NCI-H2081 treated with DMSO at 0.1 percent for 48 hours (cell line): Measurements from ENCODE around the gene DTNB.

Source experiments
- DNase-seq: peaks from one replicate; lab custom pipeline; 2025; lab: John Stamatoyannopoulos, UW

DTNB gene

DNA sequence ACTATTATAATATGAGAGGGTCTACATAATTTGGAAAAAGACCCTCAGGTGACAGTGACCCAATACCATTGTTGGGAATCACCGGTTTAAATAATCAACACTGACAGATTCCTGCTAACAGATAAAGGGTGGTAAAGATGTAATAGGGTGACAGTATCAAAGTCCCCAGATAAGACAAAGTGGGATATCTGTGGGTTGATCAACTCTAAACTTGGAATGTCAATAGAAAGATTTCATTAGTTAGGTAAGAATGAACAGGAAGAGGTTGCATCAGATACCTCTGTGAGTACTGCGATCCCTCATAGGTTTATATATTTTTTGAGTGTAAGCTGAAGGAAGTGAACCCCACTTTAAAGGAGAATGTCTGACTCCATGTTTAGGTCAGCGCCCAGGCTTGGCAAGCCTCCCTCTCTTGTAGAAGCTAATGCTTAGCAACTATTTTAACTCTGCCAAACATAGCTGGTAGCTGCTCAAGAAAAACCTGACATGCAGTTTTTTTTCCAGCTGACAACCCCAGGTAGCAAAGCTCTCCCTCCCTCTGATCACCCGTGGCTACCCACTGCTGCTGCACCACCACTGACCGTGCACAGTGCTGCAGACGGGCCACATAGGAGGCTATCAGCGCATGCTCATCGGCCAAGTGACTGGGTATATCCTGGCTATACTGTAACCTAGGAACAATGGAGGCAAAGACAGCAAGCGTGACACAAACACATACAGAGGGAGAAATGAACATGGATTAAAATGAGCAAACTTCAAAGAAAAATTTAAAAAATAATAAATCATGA lies 218.4 kb downstream of the DTNB start:
- no peak for DNase-seq

DNA sequence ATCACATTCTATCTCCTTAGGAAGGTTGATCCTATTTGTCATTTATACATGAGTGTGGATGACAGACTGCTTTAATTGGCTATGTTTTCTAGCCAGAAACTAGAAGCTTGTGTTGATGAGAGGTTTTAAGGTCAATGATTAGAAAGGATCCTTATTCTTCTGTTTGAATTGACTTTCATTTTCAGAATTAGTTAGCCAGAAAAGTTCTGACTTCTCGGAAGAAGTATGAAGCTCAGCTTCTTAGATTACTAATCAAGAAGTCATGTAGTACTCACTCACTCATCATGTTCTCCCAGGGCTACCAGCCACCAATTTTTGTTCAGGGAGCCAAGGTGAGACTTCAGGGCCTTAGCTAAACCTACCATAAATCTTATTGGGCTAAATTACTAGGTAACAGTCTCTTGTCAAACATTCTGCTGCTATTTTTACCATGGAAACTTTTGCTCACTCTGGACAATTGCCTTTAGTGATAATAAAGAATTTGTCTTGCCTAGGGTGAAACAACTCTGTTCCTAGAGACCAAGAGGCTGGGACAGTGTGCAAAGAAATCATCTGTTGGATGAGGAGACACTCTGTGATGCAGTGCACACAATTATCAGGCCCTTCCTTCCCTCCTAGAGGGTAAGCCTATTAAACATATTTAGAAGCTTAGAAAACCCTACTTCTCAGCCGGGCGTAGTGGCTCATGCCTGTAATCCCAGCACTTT lies 220.0 kb downstream of the DTNB start:
- no peak for DNase-seq

DNA sequence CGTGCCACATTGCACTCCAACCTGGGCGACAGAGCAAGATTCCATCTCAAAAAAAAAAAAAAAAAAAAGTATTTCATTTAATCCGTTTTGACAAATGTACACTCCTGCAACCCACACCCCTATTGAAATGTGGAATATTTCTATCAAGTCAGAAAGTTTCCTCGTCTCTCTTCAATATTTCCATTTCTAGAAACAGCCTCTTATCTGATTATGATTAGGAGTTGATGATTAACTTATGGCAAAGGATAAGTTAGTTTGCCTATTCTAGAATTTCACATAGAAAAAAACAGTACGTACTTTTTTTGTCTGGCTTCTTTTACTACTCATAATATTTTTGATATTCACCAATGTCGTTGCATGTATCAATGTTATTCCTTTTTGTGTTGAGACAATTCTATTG lies 224.6 kb downstream of the DTNB start:
- no peak for DNase-seq

DNA sequence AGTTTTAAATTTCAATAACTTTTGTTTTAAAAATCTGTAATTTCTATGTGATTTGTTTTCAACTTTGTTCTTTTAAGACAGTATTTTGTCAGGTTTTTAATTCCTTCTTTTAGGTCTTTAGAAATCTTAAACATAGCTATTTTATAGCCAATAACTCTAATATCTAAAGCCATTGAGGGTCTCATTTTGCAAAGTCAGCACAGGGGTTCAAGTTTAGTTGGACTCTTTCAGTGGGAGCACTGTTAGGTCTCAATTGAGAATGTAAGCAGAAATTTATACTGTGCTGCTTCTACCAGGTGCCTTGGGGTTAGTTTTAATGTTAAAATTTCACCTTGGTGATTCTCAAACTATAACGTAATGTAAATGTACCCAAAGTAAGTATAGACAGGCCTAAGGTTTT lies 226.4 kb downstream of the DTNB start:
- no peak for DNase-seq

DNA sequence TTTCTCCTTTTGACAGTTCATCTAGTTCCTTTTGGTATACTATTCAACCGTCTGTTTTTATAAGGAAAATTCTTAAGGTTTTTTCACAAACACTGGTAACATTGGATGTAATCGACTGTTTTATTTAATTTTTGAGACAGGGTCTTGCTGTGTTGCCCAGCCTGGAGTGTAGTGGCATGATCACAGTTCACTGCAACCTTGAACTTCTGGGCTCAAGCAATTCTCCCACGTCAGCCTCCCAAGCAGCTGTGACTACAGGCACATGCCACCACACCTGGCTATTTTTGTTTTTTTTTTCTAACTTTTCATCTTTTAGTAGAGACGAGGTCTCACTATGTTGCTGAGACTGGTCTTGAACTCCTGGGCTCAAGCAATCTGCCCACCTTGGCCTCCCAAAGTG lies 227.3 kb downstream of the DTNB start:
- DNase-seq = no peak

DNA sequence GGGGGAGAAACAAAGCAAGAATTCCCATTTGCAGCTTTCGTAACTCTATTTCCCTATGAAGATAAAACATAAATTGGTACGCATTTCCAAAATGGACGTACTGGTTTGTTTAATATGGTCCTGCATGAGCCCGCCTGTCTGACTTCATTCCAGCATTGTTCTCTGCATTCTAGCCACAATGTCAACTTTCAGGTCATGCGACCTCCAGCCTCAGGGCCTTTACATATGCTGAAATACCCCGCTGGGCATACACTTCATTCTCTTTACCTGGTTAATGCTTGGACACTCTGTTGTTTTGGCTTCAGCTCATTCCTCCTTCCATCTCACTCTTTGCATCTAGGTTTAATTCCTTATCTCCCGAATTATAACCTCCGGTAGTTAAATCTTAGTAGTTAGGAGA lies 227.9 kb downstream of the DTNB start:
- no peak for DNase-seq

DNA sequence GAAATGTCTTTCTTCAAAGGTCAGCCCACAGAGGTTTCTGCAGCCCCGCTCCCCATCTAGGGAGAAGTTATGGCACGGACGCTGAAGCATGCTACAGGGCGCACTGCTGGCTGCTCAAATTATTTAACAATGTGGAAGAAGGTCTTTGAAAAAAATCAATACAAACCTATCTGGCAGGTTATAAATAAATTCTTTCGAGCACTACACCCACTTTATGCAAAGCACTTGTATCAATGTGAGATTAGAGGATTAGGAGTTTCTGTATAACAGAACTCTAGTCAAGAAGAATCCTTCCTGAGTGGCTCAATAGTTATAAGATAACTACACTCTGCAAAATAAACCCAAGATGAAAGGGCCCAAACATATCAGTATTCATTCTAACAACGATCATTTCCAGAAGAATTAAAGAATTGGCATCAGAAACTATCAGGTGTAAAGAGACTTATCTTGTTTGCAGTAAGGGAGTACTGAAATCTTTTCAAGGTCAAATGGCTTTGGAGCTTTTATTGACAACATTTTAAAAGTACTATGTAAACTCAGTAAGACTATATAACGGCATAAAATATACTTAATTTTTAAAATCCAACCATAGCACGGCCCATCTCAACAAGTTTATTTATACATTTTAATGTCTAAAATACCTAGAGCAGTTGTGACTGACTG lies 228.6 kb downstream of the DTNB start:
- no peak for DNase-seq

DNA sequence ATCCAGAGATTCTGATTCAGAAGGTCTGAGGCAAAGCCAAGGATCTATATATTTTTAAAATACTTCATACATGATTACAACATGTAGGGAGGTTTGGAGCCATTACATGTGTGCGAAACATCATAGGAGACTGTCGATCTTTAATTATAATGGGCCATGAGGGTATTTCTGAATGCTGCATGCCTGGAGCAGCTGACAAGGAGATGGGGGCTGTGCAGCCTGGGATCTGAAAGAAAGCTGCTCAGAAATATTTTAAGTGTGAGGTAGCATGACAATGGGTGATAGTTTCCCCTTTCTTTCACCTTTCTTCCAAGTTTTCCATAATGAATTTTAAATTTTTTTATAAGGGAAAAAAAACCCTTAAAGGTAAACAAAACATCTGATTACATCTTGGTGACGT lies 229.6 kb downstream of the DTNB start:
- no peak for DNase-seq

DNA sequence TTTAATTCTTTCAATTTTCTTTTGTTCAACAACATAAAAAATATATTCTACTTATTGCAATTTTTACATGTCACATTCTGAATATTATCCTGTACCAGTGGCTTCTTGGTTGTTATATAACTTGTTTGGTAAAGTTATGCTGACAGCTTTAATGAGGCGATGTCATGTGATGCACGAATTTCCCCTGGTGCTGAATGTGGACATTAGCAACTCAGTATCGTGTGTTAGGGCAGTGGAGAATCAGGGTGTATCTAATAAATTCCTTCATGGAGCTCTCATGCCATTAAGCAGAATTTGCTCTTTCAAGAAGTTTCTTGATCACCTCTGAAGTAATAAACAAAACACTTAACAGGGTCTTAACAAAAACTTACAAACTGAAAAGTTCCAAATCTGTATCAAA lies 232.0 kb downstream of the DTNB start:
- DNase-seq = no peak

DNA sequence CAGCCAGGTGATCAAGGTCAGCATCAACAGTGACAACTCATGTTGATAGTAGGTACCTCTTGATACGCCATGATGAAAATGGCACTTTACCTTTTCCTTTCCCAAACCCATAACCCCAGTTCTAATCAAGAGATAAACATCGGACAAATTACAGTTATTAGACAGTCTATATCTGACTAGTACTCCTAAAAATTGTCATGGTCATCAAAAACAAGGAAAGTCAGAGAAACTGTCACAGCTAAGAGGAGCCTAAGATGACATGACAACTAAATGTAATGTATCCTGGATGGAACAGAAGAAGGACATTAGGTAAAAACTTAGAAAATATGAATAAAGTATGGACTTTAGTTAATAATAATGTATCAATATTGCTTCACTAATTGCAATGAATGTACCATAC lies 234.6 kb downstream of the DTNB start:
- DNase-seq = no peak

DNA sequence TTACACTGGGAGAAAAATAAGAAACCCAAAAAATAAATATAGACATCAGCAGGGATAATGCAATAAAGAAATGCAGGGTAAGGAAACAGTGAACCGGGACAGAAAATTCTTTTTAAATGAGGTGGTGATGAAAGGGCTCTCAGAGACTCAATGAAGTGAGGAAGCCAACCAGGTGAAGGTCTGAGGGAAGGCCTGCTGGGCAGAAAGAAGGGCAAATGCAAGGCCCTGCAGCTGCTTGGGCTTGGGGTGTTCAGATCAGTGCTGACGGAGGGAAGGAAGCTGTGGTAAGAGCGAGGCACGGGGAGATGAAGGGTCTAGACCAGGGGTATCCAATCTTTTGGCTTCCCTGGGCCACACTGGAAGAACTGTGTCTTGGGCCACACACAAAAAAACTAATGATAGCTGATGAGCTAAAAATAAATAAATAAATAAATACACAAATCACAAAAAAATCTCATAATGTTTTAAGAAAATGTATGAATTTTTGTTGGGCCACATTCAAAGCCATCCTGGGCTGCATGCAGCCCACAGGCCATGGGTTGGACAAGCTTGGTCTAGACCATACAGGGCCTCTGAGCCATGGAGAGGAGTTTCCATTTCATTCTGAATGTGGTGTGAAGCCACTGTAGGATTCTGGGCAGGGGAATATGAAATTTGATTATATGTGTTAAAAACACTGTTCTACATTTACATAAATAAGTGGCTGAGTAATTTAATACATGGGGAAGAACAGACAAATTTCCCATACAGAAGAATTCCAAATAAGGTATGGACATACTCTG lies 235.3 kb downstream of the DTNB start:
- no peak for DNase-seq

DNA sequence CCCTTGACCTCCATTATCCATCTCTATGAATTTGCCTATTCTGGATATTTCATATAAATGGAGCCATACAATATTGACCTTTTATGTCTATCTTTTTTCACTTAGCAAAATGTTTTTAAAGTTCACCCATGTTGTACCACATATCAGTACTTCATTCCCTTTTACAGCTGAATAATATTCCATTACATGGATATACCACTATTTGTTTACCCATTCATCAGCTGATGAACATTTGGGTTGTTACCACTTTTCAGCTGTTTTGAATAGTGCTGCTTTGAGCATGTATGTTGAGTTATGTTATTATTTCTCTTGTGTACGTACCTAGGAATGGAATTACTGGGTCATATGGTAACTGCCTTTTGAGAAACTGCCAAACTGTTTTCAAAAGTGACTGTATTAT lies 238.0 kb downstream of the DTNB start:
- DNase-seq = no peak

DNA sequence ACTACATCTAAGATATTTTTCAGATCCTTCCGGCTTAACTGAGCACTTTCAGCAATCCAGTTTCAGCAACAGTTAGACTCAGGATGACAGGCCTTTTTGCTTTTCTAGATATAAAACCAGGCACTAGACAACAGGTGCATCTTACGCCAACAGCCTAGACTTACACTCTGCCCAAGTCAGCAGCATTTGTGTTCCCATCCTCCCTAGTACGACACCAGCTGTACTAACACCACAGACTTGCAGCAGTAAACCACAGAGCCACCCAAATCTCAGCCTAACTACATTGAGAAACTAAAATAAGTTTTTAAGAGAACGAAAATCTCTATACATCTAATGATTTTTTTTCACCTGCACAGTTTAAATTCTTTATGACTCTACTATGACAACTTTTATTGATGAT lies 241.8 kb downstream of the DTNB start:
- DNase-seq = no peak

DNA sequence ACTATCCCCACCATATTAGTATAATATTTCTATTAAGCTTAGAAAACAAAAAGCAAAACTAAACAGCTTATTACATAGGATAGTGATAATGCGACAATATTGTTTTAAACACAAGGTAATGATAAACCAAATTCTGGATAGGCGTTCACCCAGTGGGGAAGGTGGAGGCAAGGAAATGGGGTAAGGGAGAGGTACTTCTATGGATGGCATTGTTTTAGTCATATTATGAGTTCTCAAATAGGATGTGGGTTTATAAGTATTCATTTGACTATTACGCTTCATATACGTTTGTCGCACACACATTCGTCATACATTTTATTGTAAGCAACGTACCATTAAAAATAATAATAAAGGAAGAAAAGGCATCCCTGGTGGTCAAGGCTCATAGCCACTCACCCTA lies 242.8 kb downstream of the DTNB start:
- DNase-seq = no peak

DNA sequence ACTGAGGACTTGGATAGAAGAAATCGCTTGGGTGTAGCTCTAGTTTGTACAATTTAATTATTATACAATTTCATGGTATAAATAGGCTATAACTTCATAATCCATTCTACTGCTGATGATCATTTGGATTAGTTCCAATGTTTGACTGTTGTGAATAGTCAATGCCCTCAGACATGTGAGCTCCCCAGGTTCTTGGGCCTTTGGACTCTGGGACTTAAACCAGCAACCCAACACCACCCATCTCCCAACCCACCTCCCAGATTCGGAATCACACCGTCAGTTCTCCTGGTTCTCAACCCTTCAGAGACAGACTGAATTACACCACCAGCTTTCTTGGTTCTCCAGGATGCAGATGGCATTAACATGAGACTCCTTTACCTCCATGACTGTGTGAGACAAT lies 247.1 kb downstream of the DTNB start:
- DNase-seq = no peak

DNA sequence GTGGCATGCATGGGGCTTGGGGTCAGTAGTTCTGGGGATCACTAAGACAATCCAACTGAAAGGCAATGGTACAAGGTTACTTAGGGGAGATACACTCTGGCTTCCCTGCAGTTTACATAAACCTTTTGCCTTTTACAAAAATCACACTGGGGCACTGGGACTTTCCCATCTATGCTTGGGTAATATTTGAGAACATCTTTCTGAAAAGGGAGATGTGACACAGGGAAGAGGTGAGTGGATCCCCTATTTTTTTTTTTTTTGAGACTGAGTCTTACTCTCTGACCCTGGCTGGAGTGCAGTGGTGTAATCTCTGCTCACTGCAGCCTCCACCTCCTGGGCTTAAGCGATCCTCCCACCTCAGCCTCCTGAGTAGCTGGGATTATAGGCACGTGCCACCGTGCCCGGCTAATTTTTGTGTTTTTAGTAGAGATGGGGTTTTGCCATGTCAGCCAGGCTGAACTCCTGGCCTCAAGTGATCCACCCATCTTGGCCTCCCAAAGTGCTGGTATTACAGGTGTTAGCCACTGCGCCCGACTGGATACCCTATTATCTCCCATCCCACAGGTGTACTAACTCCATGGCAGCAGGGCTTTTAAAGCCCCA lies 248.8 kb downstream of the DTNB start:
- DNase-seq = no peak

DNA sequence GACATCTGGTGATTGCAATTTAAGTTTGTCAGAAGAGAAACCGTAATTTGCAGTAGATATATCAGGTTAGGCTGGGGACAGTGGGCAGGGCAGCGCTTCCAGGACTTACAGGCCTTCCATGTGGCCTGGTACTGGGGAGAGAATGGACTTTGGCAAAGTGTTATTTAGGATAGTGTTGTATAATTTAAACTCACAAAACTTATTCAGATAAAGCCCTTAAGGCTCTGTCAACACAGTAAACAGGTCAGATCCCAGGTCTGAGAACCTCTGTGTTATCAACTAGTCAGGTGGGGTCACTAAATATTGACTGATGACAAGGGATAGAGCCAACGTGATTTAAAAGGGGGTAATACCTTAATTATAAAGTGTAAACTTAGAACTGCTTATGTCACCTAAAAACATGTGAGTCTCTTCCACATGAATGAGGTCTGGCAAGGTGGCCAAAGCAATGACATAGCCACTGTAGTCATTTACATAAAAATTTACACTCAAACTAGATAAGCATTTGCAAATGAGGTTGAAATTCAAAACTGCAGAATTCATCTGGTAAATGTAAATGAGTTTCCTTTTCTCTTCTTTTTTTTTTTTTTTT lies 251.5 kb downstream of the DTNB start:
- no peak for DNase-seq

DNA sequence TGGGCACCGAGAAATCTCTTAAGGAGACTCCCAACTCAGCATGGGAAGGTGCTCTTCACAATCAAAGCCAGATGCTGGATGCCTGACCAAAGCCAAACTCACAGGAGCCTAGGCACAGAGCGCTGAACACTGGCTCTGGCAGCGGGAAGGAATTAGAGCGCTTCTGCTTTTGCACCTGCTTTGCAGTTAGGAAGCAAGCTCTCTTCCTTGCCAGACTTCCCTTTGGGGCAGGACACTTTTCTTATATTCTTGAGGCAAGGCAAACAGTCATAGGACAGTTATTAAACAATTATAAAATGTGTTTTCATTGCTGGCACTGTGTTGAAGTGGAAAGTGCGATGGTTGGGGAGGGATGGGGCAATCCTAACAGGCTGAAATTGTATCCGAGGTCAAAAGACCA lies 252.1 kb downstream of the DTNB start:
- no peak for DNase-seq

DNA sequence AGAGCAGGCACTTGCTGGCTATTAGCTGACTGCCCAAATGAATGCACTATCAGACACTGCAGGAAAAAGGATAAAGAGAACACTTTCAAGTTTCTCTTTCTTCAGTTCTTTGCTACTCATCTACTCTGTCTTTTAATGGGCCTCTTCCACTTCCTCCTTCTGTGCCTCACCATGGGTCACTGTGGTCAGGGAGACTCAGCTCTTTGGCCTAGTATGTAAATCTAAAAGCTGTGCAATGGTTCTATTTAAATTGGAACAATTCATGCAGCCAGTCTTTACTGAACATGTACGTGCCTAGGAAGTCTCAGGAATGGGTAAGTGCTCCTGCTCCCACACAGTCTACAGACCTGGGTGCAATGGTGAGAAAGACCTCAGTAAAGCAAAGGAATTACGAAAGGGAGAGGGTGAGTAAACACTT lies 252.5 kb downstream of the DTNB start:
- DNase-seq = no peak

DNA sequence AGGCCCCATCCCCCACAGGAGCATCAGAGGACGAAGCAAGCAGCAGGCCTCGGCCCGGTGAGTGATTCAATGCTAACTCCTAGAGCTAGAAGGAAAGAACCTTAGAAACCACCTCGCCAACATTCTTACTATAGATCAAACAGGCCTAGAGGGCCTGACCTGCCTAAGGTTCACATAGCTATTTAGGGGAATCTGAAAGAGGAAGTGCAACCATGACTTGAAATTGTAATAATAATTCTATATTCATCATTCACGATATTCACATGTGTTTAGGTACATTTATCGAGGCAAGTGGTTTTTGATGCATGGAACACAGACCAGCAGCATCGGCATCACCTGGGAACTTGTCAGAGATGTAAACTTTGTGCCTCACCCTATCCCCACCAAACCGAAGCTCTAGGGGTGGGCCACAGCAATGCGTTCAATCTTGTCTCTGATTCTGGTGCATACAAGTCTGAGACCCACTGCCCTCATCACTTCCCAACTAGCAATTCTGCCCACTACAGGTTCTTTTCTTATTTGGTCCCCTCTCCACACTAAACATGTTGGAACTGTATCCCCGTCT lies 253.6 kb downstream of the DTNB start:
- DNase-seq = no peak

DNA sequence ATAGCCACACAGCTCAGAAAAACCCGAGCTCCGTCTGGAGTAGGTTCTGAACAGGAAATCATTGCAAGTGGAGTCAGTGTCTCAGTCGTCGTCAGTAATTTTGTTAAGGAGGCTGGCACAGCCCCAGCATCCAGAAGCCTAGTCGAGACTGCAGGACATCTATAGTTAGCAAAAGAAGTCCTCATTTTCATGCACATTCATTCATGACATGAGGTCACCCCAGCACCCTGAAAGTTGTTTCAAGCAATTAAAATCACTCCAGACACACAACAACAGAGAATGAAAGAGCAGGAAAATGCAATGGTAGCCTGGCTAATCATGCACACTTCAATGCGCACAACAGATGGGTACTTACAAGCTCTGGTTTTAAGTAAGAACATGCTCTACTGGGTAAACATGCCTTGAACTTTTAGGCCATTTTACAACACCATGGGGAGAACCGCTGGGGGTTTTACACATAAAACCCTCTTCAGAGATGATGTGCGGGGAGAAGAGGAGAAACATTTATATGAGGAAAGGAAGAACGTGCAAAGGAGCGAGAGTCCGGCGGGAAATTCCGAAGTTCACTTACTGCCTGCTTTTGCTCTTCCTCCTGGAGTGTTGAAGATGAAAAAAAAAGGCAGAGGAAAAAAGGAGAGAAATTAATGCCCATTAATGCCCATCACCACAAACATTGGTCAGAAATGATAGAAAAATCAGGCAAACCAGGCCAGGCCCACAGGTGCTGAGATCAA lies 254.3 kb downstream of the DTNB start:
- DNase-seq = no peak
